ENCODE data around the gene ASIC4. TPM values are rescaled to one million over a fixed set of nuclear protein-coding genes. Genes with fewer than 3 reads are reported as not detected.

The ASIC4 gene
- total and polyA plus RNA-seq, 2 of the 13 experiments (the other 11 are each of a cell fraction or from before 2014, with no cell fraction given): 0.03 TPM; not detected in 1

- peak; percentile 67 for TF ChIP-seq IKZF4 (CRISPR knock-in tag; IDR thresholded peaks at IDR 0.05; ENCODE audit: borderline replicate concordance, low read depth, not compliant biosample characterization)
- TF ChIP-seq ZHX1 (CRISPR knock-in tag; IDR thresholded peaks at IDR 0.05; ENCODE audit: low read depth): no peak
- no peak; the same call in 1 of the 2 replicates for TF ChIP-seq ARID5B (CRISPR knock-in tag; IDR thresholded peaks at IDR 0.05)
- TF ChIP-seq, protein P1, sequence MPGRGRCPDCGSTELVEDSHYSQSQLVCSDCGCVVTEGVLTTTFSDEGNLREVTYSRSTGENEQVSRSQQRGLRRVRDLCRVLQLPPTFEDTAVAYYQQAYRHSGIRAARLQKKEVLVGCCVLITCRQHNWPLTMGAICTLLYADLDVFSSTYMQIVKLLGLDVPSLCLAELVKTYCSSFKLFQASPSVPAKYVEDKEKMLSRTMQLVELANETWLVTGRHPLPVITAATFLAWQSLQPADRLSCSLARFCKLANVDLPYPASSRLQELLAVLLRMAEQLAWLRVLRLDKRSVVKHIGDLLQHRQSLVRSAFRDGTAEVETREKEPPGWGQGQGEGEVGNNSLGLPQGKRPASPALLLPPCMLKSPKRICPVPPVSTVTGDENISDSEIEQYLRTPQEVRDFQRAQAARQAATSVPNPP (CRISPR knock-in tag; IDR thresholded peaks at IDR 0.05): no peak
- no peak for TF ChIP-seq NFATC3 (CRISPR knock-in tag; IDR thresholded peaks at IDR 0.05)
- TF ChIP-seq ZNF567 (CRISPR knock-in tag; IDR thresholded peaks at IDR 0.05; ENCODE audit: borderline replicate concordance): peak; percentile 54; the same call in 1 of the 2 replicates
- no peak; the same call in 1 of the 2 replicates for TF ChIP-seq ZNF549 (CRISPR knock-in tag; IDR thresholded peaks at IDR 0.05)
- TF ChIP-seq ZBTB7A (CRISPR knock-in tag; IDR thresholded peaks at IDR 0.05): peak; percentile 60; the same call in 1 of the 2 replicates
- TF ChIP-seq PHF21A (CRISPR knock-in tag; IDR thresholded peaks at IDR 0.05): no peak
- no peak for TF ChIP-seq ZNF530 (CRISPR knock-in tag; IDR thresholded peaks at IDR 0.05; ENCODE audit: low read depth)
- no peak for TF ChIP-seq ZNF460 (CRISPR knock-in tag; IDR thresholded peaks at IDR 0.05; ENCODE audit: borderline replicate concordance)
- TF ChIP-seq, protein P2, sequence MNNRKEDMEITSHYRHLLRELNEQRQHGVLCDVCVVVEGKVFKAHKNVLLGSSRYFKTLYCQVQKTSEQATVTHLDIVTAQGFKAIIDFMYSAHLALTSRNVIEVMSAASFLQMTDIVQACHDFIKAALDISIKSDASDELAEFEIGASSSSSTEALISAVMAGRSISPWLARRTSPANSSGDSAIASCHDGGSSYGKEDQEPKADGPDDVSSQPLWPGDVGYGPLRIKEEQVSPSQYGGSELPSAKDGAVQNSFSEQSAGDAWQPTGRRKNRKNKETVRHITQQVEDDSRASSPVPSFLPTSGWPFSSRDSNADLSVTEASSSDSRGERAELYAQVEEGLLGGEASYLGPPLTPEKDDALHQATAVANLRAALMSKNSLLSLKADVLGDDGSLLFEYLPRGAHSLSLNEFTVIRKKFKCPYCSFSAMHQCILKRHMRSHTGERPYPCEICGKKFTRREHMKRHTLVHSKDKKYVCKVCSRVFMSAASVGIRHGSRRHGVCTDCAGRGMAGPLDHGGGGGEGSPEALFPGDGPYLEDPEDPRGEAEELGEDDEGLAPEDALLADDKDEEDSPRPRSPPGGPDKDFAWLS (CRISPR knock-in tag; IDR thresholded peaks at IDR 0.05; ENCODE audit: borderline replicate concordance): no peak
- no peak for TF ChIP-seq SNRNP70 (IDR thresholded peaks at IDR 0.05; ENCODE audit: low read depth, low read length)
- no peak for TF ChIP-seq SIN3B (IDR thresholded peaks at IDR 0.05; ENCODE audit: low read length)
These were observed 16.6 kb upstream of the ASIC4 start (continued) for GRCh38 chr2:219497495-219498279.

Measured in HepG2 (cell line).